AG09309 (cell line): ENCODE results near the gene MT1X.
A peak's percentile ranks its signal among the peaks of the same experiment; 100 is the strongest.
"Not testable (repeated sequence)": the region's sequence is repeated elsewhere in the genome, so short reads cannot be mapped to it uniquely, and the experiment has no call there.

ENCODE experiments used
- DNase-seq: peaks from one replicate; pipeline ENCODE4 v3.0.0-alpha.2; 2010; ENCODE audit warnings: low read depth
- H3K4me3 ChIP-seq: 2 replicates; pipeline ENCODE4 v1.5.1; 2011; ENCODE audit warnings: mild to moderate bottlenecking, low read depth, low read length, moderate library complexity; ENCODE audit not compliant: control insufficient read depth
- CTCF ChIP-seq: IDR thresholded peaks from 2 replicates; pipeline ENCODE4 v1.5.1; 2011; ENCODE audit warnings: mild to moderate bottlenecking, low read depth, low read length, inconsistent platforms; ENCODE audit not compliant: insufficient read depth, control insufficient read depth; ENCODE audit errors: missing control alignments

The MT1X gene

DNA sequence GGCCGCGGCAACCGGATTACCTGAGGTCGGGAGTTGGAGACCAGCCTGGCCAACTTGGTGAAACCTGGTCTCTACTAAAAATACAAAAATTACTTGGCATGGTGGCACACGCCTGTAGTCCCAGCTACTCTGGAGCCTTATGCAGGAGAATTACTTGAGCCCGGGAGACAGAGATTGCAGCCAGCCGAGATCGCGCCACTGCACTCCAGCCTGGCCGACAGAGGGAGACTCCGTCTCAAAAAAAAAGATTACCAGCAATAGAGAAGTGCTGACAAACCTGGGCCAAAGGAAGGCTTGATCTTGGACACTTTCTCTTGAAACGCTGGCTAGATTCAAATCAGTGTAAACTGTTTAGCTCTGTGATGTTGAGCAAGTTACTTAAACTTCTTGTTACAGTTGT is 8.3 kb upstream of the MT1X start:
- DNase-seq: no peak
- no peak overlapping the region for H3K4me3 ChIP-seq

DNA sequence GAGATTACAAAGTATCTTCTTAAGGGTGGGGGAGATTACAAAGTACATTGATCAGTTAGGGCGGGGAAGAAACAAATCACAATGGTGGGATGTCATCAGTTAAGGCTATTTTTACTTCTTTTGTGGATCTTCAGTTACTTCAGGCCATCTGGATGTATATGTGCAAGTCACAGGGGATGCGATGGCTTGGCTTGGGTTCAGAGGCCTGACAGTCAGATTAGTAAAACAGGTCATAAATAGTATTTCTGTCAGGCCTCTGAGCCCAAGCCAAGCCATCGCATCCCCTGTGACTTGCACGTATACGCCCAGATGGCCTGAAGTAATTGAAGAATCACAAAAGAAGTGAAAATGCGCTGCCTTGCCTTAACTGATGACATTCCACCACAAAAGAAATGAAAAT is 7.7 kb upstream of the MT1X start:
- not testable (repeated sequence) for H3K4me3 ChIP-seq, DNase-seq

More for the DNA sequence above, 8.3 kb upstream of the MT1X start:
- TF ChIP-seq CTCF: peak; percentile 56

GRCh38 chr16:56675685-56676210 is 6.5 kb upstream of the MT1X start:
- no peak overlapping the region for H3K4me3 ChIP-seq
- TF ChIP-seq CTCF: no peak

DNA sequence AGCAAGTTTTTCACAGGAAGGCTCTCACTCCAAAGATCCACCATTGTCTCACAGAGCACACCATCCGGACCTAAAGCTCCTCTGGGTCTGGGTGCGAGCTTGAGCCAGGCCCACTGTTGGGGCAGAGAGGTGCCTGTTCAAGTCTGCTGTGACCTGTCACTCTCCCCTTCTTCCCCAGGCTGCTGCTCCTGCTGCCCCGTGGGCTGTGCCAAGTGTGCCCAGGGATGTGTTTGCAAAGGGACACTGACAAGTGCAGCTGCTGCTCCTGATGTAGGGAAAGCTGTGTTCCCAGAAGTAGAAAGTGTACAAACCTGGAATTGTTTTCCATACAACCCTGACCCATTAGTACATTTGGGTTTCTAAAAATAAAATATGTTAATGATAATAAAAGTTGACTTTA is 4.8 kb upstream of the MT1X start:
- TF ChIP-seq CTCF: no peak
- no peak for DNase-seq
- H3K4me3 ChIP-seq: no peak overlapping the region

More at GRCh38 chr16:56675685-56676210, 6.5 kb upstream of the MT1X start:
- DNase-seq: no peak

DNA sequence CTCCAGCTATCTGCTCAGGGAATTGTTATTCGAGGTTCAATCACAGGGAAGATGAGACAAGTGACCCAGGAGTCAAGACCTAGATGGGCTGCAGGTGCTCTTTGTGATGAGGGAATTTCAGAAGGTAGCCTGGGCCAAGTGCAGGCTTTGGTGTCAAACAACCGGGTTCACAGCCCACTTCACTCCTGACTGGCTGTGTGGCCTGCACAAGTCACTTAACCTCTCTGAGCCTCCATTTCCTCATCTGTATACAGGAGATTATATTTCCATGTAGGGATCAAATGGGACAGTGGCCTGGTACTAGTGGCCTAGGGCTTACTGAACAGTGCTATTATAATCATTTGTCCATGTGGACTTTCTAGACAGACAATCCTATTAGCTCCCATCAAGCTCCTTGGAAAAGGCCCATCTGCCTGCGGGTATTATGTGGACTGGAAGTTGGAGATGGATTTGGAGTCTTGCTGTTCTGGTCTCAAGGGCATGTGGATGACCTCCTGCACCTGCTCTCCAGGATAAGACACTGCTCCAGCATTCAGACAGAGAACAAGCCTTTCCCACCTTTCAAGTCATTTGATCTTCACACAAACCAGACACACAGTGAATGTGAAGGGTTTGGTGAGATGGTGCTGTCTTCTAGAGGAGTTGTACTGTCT is 3.1 kb upstream of the MT1X start:
- TF ChIP-seq CTCF: no peak
- no peak for DNase-seq
- H3K4me3 ChIP-seq: no peak overlapping the region

- H3K4me3 ChIP-seq: no peak overlapping the region
- no peak for DNase-seq
- no peak for TF ChIP-seq CTCF
Measured at GRCh38 chr16:56679818-56680217, 2.5 kb upstream of the MT1X start.

GRCh38 chr16:56682703-56683397 is 580 bp downstream of the MT1X start:
- DNase-seq: no peak
- H3K4me3 ChIP-seq: peak overlapping the region; percentile 66
- TF ChIP-seq CTCF: no peak
